ENCODE measurements around the gene NEK6. TPM values are rescaled to one million over a fixed set of nuclear protein-coding genes. Genes with fewer than 3 reads are reported as not detected.
A peak's percentile ranks its signal among the peaks of the same experiment; 100 is the strongest.

The NEK6 gene
- polyA plus RNA-seq, 2 donors: 1.7 to 2.3 TPM

- no peaks in the 10 kb centered on the region for H3K9me3 ChIP-seq (ENCODE audit: control insufficient read depth in 2 of 2, insufficient read depth in 1 of 2, low read depth in 1 of 2, low read length in 1 of 2)
- peak overlapping the region; percentile 56 to 71 for H3K27ac ChIP-seq (ENCODE audit: low read depth in 2 of 2, low read length in 1 of 2)
- peaks cover 0 to 22% of the 10 kb centered on the region in 2 donors for H3K4me1 ChIP-seq (ENCODE audit: control insufficient read depth in 2 of 2, insufficient read depth in 2 of 2, low read length in 1 of 2)
- WGBS, 2 donors: 47 to 60% methylated on average over 18 to 20 of the region's 20 CpGs
- no peak overlapping the region for H3K4me3 ChIP-seq (ENCODE audit: low read depth in 1 of 2, low read length in 2 of 2)
- no peaks in the 10 kb centered on the region for H3K27me3 ChIP-seq (ENCODE audit: control insufficient read depth in 1 of 2, insufficient read depth in 2 of 2, low read length in 2 of 2)
- no peaks in the 10 kb centered on the region for H3K36me3 ChIP-seq (ENCODE audit: control insufficient read depth in 2 of 2, insufficient read depth in 2 of 2, low read length in 1 of 2)
These were observed 24.9 kb downstream of the NEK6 start for GRCh38 chr9:124282442-124283227.

- Histone ChIP-seq H3K4me1 (ENCODE audit: control insufficient read depth in 2 of 2, insufficient read depth in 2 of 2, low read length in 1 of 2) (peaks cover 0 to 22% of the 10 kb centered on the region in 2 donors), H3K4me3 (ENCODE audit: low read depth in 1 of 2, low read length in 2 of 2) (no peak overlapping the region), H3K27ac (ENCODE audit: low read depth in 2 of 2, low read length in 1 of 2) (peak overlapping the region; percentile 56 to 71), H3K9me3 (ENCODE audit: control insufficient read depth in 2 of 2, insufficient read depth in 1 of 2, low read depth in 1 of 2, low read length in 1 of 2) (no peaks in the 10 kb centered on the region), H3K36me3 (ENCODE audit: control insufficient read depth in 2 of 2, insufficient read depth in 2 of 2, low read length in 1 of 2) (no peaks in the 10 kb centered on the region), H3K27me3 (ENCODE audit: control insufficient read depth in 1 of 2, insufficient read depth in 2 of 2, low read length in 2 of 2) (no peaks in the 10 kb centered on the region)
- WGBS, 2 donors: 82 to 83% methylated on average over 15 of the region's 15 CpGs
These were observed 25.6 kb downstream of the NEK6 start for GRCh38 chr9:124283228-124283814.

GRCh38 chr9:124284237-124284831, 26.6 kb downstream of the NEK6 start:
- H3K9me3 ChIP-seq (ENCODE audit: control insufficient read depth in 2 of 2, insufficient read depth in 1 of 2, low read depth in 1 of 2, low read length in 1 of 2): no peaks in the 10 kb centered on the region
- WGBS, 2 donors: 71 to 81% methylated on average over 18 of the region's 18 CpGs
- no peaks in the 10 kb centered on the region for H3K27me3 ChIP-seq (ENCODE audit: control insufficient read depth in 1 of 2, insufficient read depth in 2 of 2, low read length in 2 of 2)
- peak overlapping the region; percentile 47 to 63 for H3K27ac ChIP-seq (ENCODE audit: low read depth in 2 of 2, low read length in 1 of 2)
- no peaks in the 10 kb centered on the region for H3K36me3 ChIP-seq (ENCODE audit: control insufficient read depth in 2 of 2, insufficient read depth in 2 of 2, low read length in 1 of 2)
- peaks cover 0 to 22% of the 10 kb centered on the region in 2 donors for H3K4me1 ChIP-seq (ENCODE audit: control insufficient read depth in 2 of 2, insufficient read depth in 2 of 2, low read length in 1 of 2)
- no peak overlapping the region for H3K4me3 ChIP-seq (ENCODE audit: low read depth in 1 of 2, low read length in 2 of 2)

- Histone ChIP-seq H3K36me3 (ENCODE audit: control insufficient read depth in 2 of 2, insufficient read depth in 2 of 2, low read length in 1 of 2) (no peaks in the 10 kb centered on the region), H3K27ac (ENCODE audit: low read depth in 2 of 2, low read length in 1 of 2) (peak overlapping the region; percentile 75 to 84), H3K9me3 (ENCODE audit: control insufficient read depth in 2 of 2, insufficient read depth in 1 of 2, low read depth in 1 of 2, low read length in 1 of 2) (no peaks in the 10 kb centered on the region), H3K4me3 (ENCODE audit: low read depth in 1 of 2, low read length in 2 of 2) (no peak overlapping the region), H3K27me3 (ENCODE audit: control insufficient read depth in 1 of 2, insufficient read depth in 2 of 2, low read length in 2 of 2) (no peaks in the 10 kb centered on the region), H3K4me1 (ENCODE audit: control insufficient read depth in 2 of 2, insufficient read depth in 2 of 2, low read length in 1 of 2) (peaks cover 0 to 16% of the 10 kb centered on the region in 2 donors)
- WGBS, 2 donors: 65 to 67% methylated on average over 18 of the region's 18 CpGs
These were observed 27.2 kb downstream of the NEK6 start for GRCh38 chr9:124284940-124285441.

- H3K9me3 ChIP-seq (ENCODE audit: control insufficient read depth in 2 of 2, insufficient read depth in 1 of 2, low read depth in 1 of 2, low read length in 1 of 2): no peaks in the 10 kb centered on the region
- H3K4me1 ChIP-seq (ENCODE audit: control insufficient read depth in 2 of 2, insufficient read depth in 2 of 2, low read length in 1 of 2): peaks cover 0 to 14% of the 10 kb centered on the region in 2 donors
- peak overlapping the region; percentile 75 to 84 for H3K27ac ChIP-seq (ENCODE audit: low read depth in 2 of 2, low read length in 1 of 2)
- no peaks in the 10 kb centered on the region for H3K36me3 ChIP-seq (ENCODE audit: control insufficient read depth in 2 of 2, insufficient read depth in 2 of 2, low read length in 1 of 2)
- 84% methylated on average over 11 of the region's 11 CpGs for WGBS, 2 donors
- H3K27me3 ChIP-seq (ENCODE audit: control insufficient read depth in 1 of 2, insufficient read depth in 2 of 2, low read length in 2 of 2): no peaks in the 10 kb centered on the region
- H3K4me3 ChIP-seq (ENCODE audit: low read depth in 1 of 2, low read length in 2 of 2): no peak overlapping the region
These were observed 27.7 kb downstream of the NEK6 start for GRCh38 chr9:124285490-124285889.

GRCh38 chr9:124285903-124286291, 28.1 kb downstream of the NEK6 start:
- H3K4me3 ChIP-seq (ENCODE audit: low read depth in 1 of 2, low read length in 2 of 2): no peak overlapping the region
- H3K9me3 ChIP-seq (ENCODE audit: control insufficient read depth in 2 of 2, insufficient read depth in 1 of 2, low read depth in 1 of 2, low read length in 1 of 2): no peaks in the 10 kb centered on the region
- no peaks in the 10 kb centered on the region for H3K36me3 ChIP-seq (ENCODE audit: control insufficient read depth in 2 of 2, insufficient read depth in 2 of 2, low read length in 1 of 2)
- 46 to 53% methylated on average over 9 of the region's 9 CpGs for WGBS, 2 donors
- H3K27me3 ChIP-seq (ENCODE audit: control insufficient read depth in 1 of 2, insufficient read depth in 2 of 2, low read length in 2 of 2): no peaks in the 10 kb centered on the region
- H3K27ac ChIP-seq (ENCODE audit: low read depth in 2 of 2, low read length in 1 of 2): peak overlapping the region; percentile 75 to 84
- peaks cover 0 to 14% of the 10 kb centered on the region in 2 donors for H3K4me1 ChIP-seq (ENCODE audit: control insufficient read depth in 2 of 2, insufficient read depth in 2 of 2, low read length in 1 of 2)

- no peak overlapping the region for H3K4me3 ChIP-seq (ENCODE audit: low read depth in 1 of 2, low read length in 2 of 2)
- WGBS, 2 donors: 54 to 61% methylated on average over 14 of the region's 14 CpGs
- no peaks in the 10 kb centered on the region for H3K9me3 ChIP-seq (ENCODE audit: control insufficient read depth in 2 of 2, insufficient read depth in 1 of 2, low read depth in 1 of 2, low read length in 1 of 2)
- H3K4me1 ChIP-seq (ENCODE audit: control insufficient read depth in 2 of 2, insufficient read depth in 2 of 2, low read length in 1 of 2): peaks cover 0 to 14% of the 10 kb centered on the region in 2 donors
- H3K27ac ChIP-seq (ENCODE audit: low read depth in 2 of 2, low read length in 1 of 2): peak overlapping the region; percentile 60 to 81
- no peaks in the 10 kb centered on the region for H3K27me3 ChIP-seq (ENCODE audit: control insufficient read depth in 1 of 2, insufficient read depth in 2 of 2, low read length in 2 of 2)
- no peaks in the 10 kb centered on the region for H3K36me3 ChIP-seq (ENCODE audit: control insufficient read depth in 2 of 2, insufficient read depth in 2 of 2, low read length in 1 of 2)
These were observed 28.7 kb downstream of the NEK6 start for GRCh38 chr9:124286292-124286931.

- Histone ChIP-seq H3K27ac (ENCODE audit: low read depth in 2 of 2, low read length in 1 of 2) (peak overlapping the region in 1 of 2 donors; percentile 15), H3K36me3 (ENCODE audit: control insufficient read depth in 2 of 2, insufficient read depth in 2 of 2, low read length in 1 of 2) (no peaks in the 10 kb centered on the region), H3K4me3 (ENCODE audit: low read depth in 1 of 2, low read length in 2 of 2) (no peak overlapping the region), H3K27me3 (ENCODE audit: control insufficient read depth in 1 of 2, insufficient read depth in 2 of 2, low read length in 2 of 2) (no peaks in the 10 kb centered on the region), H3K9me3 (ENCODE audit: control insufficient read depth in 2 of 2, insufficient read depth in 1 of 2, low read depth in 1 of 2, low read length in 1 of 2) (no peaks in the 10 kb centered on the region), H3K4me1 (ENCODE audit: control insufficient read depth in 2 of 2, insufficient read depth in 2 of 2, low read length in 1 of 2) (peaks cover 3 to 10% of the 10 kb centered on the region in 2 donors)
- 69 to 82% methylated on average over 21 of the region's 21 CpGs for WGBS, 2 donors
These were observed 32.4 kb downstream of the NEK6 start for GRCh38 chr9:124290053-124290591.

Data from esophagus (tissue), 2 donors.